NT2/D1 (cell line): ENCODE measurements around the gene WASF2.

ENCODE experiments used
- DNase-seq: peaks from one replicate; pipeline ENCODE4 v3.0.0-alpha.2; 2011; ENCODE audit warnings: low read depth, low spot score
- H3K27me3 ChIP-seq: 2 replicates; pipeline ENCODE4 v1.6.0; 2011; ENCODE audit warnings: mild to moderate bottlenecking; ENCODE audit not compliant: insufficient read length, insufficient read depth
- H3K36me3 ChIP-seq: 2 replicates; pipeline ENCODE4 v1.6.1; 2011; ENCODE audit warnings: mild to moderate bottlenecking, low read length, mixed read lengths; ENCODE audit not compliant: insufficient read depth, insufficient read length
- H3K4me1 ChIP-seq: 2 replicates; pipeline ENCODE4 v1.5.1; 2011; ENCODE audit not compliant: insufficient read depth, insufficient read length
- H3K4me3 ChIP-seq: 2 replicates; pipeline ENCODE4 v1.5.1; 2011; ENCODE audit warnings: low read depth; ENCODE audit not compliant: insufficient read length
- H3K9ac ChIP-seq: 2 replicates; pipeline ENCODE4 v1.6.0; 2011; ENCODE audit warnings: low read depth; ENCODE audit not compliant: insufficient read length
- H3K9me3 ChIP-seq: 2 replicates; pipeline ENCODE4 v1.5.1; 2011; ENCODE audit warnings: mild to moderate bottlenecking, low read length; ENCODE audit not compliant: insufficient read depth
- SUZ12 ChIP-seq: IDR thresholded peaks from 2 replicates; pipeline ENCODE4 v1.6.1; 2011; ENCODE audit not compliant: insufficient read length, insufficient read depth; ENCODE audit errors: extremely low read depth
- YY1 ChIP-seq: IDR thresholded peaks from 2 replicates; pipeline ENCODE4 v1.6.1; 2011; ENCODE audit not compliant: insufficient read length, insufficient read depth
- ZNF274 ChIP-seq: IDR thresholded peaks from 2 replicates; pipeline ENCODE4 v1.6.1; 2011; ENCODE audit warnings: mild to moderate bottlenecking, low read depth, low read length

The WASF2 gene

DNA sequence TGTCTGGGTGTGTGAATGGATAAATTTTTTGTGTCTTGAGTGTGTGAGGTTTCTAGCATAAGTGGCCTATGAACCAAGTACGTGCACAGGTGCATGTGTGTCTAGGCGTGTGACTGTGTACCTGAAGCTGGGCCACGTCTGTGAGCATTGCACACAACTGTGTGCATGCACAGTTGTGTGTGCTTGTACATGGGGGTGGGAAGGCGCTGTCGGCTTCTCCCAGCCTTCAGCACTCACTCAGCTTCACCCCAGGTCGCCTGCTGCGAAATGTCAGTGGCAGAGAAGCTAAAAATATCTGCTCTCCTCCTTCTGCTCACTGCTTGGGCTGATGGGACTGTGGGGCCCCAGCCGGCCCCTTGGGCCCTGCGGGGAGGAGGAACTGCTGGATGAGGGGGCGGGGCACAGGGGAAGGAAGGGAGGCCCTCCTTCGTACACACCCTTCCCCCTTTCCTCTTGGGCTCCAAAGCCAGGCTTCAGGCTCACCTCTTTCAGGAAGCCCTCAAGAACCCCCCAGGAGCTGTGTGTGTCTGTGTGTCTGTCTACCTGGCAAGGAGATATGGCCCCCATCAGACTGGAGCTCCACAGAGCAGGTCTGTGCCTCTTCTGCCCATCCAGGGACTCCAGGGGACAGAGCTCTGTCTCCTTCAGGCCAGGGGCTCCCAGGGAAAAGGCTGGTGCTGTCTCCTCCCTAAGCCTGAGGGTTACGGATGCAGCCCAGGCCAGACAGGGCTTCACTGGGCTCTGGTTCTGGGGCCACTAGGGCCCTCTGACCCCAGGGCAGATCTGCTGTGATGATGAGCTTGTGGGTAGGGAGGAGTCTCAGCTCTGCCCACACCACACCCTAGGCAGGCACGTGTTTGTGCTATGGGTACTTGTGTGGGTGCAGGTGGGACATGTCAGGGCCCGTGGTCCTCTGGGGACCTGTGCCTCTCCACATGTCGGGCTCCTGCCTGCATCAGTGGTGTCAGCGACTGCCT is 35.6 kb upstream of the WASF2 start:
- peak overlapping the region; percentile 72 for H3K9ac ChIP-seq

DNA sequence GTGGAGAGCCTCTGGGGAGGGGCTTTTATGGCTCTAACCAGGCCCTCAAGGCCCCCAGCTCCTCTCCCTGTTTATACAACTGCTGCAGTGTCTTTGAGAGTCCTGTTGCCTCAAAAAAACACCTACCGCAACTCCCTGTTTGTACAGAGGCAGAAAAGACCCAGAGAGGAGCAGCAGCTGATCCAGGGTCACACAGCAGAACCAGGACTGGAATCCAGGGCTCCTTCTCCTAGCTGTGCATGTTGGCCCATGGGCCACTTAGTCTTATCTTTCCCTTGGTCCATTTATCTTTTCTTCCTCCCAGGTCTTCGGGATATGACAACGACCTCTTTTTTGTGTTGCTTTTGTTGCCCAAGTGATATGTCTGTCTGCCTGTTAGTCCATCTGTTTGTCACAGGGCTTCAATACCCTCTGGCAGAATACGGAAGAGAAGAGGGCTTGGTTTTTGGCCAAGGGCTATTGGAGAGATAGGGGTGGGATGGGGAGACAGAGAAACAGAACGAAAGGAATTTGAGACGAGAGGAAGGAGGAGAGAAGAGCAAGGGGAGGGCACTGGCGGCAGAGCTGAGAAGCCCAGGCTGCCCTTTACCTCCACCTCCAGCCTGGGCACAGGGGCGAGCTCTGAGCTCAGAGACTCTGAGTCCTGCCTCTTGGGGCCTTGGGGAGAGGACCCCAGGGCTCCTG is 33.5 kb upstream of the WASF2 start:
- Histone ChIP-seq H3K9me3 (no peaks in the 10 kb centered on the region), H3K36me3 (no peaks in the 10 kb centered on the region), H3K4me1 (peaks cover 74% of the 10 kb centered on the region), H3K4me3 (no peak overlapping the region), H3K9ac (peak overlapping the region; percentile 53), H3K27me3 (no peaks in the 10 kb centered on the region)
- DNase-seq: no peak
- TF ChIP-seq SUZ12 (no peak), YY1 (no peak), ZNF274 (no peak)

More for the DNA sequence above, 35.6 kb upstream of the WASF2 start:
- no peak for TF ChIP-seq SUZ12
- TF ChIP-seq ZNF274: no peak
- no peak for TF ChIP-seq YY1
- H3K4me3 ChIP-seq: peak overlapping the region; percentile 16
- peaks cover 69% of the 10 kb centered on the region for H3K4me1 ChIP-seq
- peaks cover 2% of the 10 kb centered on the region for H3K36me3 ChIP-seq
- peak; percentile 74 for DNase-seq
- no peaks in the 10 kb centered on the region for H3K9me3 ChIP-seq
- H3K27me3 ChIP-seq: no peaks in the 10 kb centered on the region

DNA sequence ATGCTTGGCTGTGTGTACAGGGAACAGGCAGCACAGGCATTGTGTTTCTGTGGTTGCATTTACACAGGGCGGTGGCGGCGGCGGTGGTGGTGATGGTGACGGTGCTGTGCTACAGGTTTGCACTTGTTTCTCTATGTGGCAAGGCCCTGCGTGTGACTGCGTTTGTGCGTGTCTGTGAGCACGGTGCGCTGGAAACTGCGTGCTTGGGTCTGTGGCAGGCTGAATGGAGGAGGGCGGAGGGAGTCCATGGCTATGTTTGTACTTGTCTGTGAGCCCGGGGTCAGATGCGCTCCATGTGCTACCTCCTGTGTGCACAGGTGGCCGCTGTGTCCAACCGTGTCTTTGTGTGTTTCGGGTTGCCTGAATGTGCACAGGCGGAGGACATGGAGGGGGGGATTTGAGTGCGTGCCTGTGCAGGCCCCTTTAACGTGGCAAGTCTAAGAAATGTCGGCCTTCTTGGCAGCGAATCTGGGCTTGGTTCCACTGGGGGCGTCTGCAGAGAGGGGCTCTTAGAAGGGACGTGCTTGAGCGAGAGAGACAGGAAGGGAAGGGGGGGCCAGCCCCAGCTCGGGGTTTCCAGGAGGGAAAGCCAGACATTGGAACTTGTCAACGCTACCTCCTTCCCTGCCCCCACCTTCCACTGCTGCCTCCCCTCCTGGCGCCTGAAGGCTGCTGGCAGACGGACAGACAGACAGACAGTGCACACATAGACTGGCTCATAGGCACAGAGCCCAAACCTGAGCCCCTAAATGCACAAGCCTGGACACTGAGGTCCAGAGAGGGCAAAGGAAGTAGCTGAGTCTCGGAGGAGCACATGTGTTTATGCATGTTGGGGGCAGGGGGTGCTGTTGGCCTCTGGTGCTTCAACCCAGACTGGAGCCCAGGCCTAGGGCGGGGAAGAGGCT is 32.7 kb upstream of the WASF2 start:
- no peaks in the 10 kb centered on the region for H3K36me3 ChIP-seq
- no peak for DNase-seq
- H3K4me3 ChIP-seq: no peak overlapping the region
- peaks cover 78% of the 10 kb centered on the region for H3K4me1 ChIP-seq
- H3K27me3 ChIP-seq: no peaks in the 10 kb centered on the region
- H3K9ac ChIP-seq: peak overlapping the region; percentile 53
- H3K9me3 ChIP-seq: no peaks in the 10 kb centered on the region
- TF ChIP-seq ZNF274 (no peak), SUZ12 (no peak), YY1 (no peak)

DNA sequence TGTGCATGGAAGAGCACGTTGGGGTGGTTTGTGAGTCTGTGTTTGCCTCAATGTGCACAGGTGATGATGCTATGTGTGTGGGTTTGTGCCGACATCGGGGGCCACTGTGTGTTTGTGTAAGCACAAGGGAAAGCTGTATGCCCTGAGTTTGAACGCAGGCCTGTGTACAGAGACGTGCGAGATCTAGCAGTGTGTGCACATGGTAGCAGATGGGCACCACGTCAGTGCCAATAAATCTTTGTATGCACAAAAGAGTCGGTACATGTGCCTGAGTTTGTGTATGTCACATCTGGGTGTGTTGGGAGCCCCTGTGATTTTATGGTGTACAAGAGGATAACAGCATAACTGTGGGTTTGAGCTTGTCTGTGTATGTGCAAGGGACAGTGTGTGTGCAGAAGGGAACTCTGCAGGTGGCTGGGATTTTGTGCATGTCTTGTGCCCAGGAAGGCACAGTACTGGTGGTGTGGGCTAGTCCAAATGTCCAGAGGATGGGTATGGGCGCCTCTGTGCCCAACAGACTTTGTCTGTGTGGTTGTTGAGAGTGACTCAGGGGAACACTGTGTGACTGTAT is 32.0 kb upstream of the WASF2 start:
- Histone ChIP-seq H3K27me3 (no peaks in the 10 kb centered on the region), H3K9ac (peak overlapping the region; percentile 53), H3K4me3 (no peak overlapping the region), H3K4me1 (peaks cover 77% of the 10 kb centered on the region), H3K9me3 (no peaks in the 10 kb centered on the region), H3K36me3 (no peaks in the 10 kb centered on the region)
- TF ChIP-seq YY1: no peak
- no peak for TF ChIP-seq SUZ12
- no peak for TF ChIP-seq ZNF274
- no peak for DNase-seq

DNA sequence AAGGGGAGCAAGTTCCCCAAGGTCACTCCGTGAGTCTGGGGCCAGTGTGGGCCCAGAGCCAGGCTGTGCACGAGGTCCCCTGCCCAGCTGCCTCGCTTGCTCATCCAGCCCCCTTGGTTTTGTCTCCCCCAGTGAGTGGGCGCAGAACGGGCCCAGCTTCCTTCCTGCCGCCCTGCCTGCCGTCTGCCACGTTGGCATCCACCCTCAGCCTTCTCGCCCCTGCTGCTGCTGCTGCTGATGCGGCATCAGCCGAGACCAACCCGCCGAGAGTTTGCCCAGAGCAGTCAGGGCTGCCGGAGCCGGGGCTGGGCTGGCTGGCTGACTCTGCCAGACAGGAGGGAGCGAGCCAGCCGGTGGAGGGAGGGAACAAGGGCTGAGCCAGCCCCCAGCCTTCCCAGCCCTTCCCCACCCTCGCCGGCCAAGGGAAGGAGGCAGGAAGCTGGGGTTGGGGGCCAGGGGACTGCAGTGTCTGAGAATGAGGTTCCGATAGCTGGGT is 31.4 kb upstream of the WASF2 start:
- H3K27me3 ChIP-seq: no peaks in the 10 kb centered on the region
- no peak overlapping the region for H3K4me3 ChIP-seq
- no peaks in the 10 kb centered on the region for H3K9me3 ChIP-seq
- peaks cover 71% of the 10 kb centered on the region for H3K4me1 ChIP-seq
- peak overlapping the region; percentile 53 for H3K9ac ChIP-seq
- no peaks in the 10 kb centered on the region for H3K36me3 ChIP-seq
- no peak for TF ChIP-seq ZNF274
- TF ChIP-seq YY1: no peak
- TF ChIP-seq SUZ12: no peak
- no peak for DNase-seq

DNA sequence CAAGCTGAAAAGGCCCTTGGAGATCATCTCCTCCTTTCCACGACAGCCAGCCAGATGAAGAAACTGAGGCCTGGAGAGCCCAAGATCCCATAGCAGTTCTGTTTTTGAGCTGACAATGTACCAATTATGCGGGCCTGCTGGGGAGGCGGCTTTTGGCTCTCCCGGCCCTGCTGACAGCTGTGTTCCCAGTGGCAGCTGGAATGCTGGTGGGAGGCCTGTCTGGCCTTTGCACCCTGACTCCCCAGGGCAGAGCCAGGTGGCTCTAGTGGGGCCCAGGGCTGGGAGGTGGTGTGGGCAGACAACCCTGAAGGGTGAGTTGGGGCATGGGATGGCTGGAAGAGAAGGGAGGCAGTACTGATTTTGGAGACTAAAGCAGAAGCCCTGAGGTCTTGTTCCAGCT is 30.7 kb upstream of the WASF2 start:
- no peak for DNase-seq
- Histone ChIP-seq H3K9me3 (no peaks in the 10 kb centered on the region), H3K36me3 (no peaks in the 10 kb centered on the region), H3K9ac (no peak overlapping the region), H3K4me1 (peaks cover 68% of the 10 kb centered on the region), H3K27me3 (no peaks in the 10 kb centered on the region), H3K4me3 (no peak overlapping the region)
- TF ChIP-seq YY1 (no peak), ZNF274 (no peak), SUZ12 (no peak)
